ENCODE data around the gene ZNF790. TPM values are rescaled to one million over a fixed set of nuclear protein-coding genes. Genes with fewer than 3 reads are reported as not detected.

Gene ZNF790
- total and polyA plus RNA-seq, 2 of the 13 experiments (the other 11 are each of a cell fraction or from before 2014, with no cell fraction given): 1.3 to 5.3 TPM

- TF ChIP-seq MIER3 (CRISPR knock-in tag; IDR thresholded peaks at IDR 0.05; ENCODE audit: borderline replicate concordance) (peak; percentile 10; the same call in 1 of the 2 replicates), HIC2 (CRISPR knock-in tag; IDR thresholded peaks at IDR 0.05; ENCODE audit: low read depth) (peak; percentile 15; the same call in 1 of the 2 replicates), ZNF737 (CRISPR knock-in tag; IDR thresholded peaks at IDR 0.05; ENCODE audit: borderline replicate concordance) (no peak; the same call in 1 of the 2 replicates), TARDBP (CRISPR knock-in tag; IDR thresholded peaks at IDR 0.05) (peak; percentile 25; the same call in 1 of the 2 replicates), NFAT5 (CRISPR knock-in tag; IDR thresholded peaks at IDR 0.05) (no peak), KDM5B (CRISPR knock-in tag; IDR thresholded peaks at IDR 0.05; ENCODE audit: borderline replicate concordance) (peak; percentile 47; the same call in 1 of the 2 replicates), PHB2 (IDR thresholded peaks at IDR 0.05; ENCODE audit: partially characterized antibody) (no peak), ZNF547 (CRISPR knock-in tag; IDR thresholded peaks at IDR 0.05) (peak; percentile 41), CHD2 (IDR thresholded peaks at IDR 0.05; ENCODE audit: low read depth, low read length) (no peak; the same call in 1 of the 2 replicates), SNAPC2 (CRISPR knock-in tag; IDR thresholded peaks at IDR 0.05) (no peak), NR0B2 (CRISPR knock-in tag; IDR thresholded peaks at IDR 0.05) (peak; percentile 71; the same call in 1 of the 2 replicates), ZNF572 (CRISPR knock-in tag; IDR thresholded peaks at IDR 0.05) (0 out of 2 replicates have a peak, but pooled peaks have one; percentile 42), DNMT3B (CRISPR knock-in tag; conservative IDR thresholded peaks at IDR 0.05) (no peak)
- TF ChIP-seq, protein P1, sequence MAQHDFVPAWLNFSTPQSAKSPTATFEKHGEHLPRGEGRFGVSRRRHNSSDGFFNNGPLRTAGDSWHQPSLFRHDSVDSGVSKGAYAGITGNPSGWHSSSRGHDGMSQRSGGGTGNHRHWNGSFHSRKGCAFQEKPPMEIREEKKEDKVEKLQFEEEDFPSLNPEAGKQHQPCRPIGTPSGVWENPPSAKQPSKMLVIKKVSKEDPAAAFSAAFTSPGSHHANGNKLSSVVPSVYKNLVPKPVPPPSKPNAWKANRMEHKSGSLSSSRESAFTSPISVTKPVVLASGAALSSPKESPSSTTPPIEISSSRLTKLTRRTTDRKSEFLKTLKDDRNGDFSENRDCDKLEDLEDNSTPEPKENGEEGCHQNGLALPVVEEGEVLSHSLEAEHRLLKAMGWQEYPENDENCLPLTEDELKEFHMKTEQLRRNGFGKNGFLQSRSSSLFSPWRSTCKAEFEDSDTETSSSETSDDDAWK (CRISPR knock-in tag; IDR thresholded peaks at IDR 0.05): no peak
- TF ChIP-seq, protein P2, sequence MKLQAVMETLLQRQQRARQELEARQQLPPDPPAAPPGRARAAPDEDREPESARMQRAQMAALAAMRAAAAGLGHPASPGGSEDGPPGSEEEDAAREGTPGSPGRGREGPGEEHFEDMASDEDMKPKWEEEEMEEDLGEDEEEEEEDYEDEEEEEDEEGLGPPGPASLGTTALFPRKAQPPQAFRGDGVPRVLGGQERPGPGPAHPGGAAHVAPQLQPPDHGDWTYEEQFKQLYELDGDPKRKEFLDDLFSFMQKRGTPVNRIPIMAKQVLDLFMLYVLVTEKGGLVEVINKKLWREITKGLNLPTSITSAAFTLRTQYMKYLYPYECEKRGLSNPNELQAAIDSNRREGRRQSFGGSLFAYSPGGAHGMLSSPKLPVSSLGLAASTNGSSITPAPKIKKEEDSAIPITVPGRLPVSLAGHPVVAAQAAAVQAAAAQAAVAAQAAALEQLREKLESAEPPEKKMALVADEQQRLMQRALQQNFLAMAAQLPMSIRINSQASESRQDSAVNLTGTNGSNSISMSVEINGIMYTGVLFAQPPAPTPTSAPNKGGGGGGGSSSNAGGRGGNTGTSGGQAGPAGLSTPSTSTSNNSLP (IDR thresholded peaks at IDR 0.05; ENCODE audit: low read depth, low read length): no peak
- TF ChIP-seq, protein P3, sequence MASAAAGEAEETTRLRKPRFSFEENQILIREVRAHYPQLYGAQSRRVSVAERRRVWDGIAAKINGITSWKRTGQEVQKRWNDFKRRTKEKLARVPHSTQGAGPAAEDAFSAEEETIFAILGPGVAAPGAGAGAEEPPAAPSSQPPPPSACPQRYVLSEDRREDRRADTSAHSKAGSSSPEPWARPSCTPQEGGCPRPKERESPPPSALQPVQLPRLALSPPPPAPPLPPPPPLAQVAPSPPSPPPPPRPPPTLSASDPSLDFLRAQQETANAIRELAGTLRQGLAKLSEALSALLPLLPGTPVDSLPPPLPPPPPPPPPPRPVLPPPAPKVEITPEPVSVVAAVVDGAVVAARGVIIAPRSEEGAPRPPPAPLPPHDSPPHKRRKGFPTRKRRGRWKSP (CRISPR knock-in tag; IDR thresholded peaks at IDR 0.05): no peak
Observed at GRCh38 chr19:36849701-36850558, 11.7 kb upstream of the ZNF790 start (continued).
